Left cardiac atrium (tissue), 4 donors: ENCODE results near the gene BAZ1B. TPM values are rescaled to one million over a fixed set of nuclear protein-coding genes. Genes with fewer than 3 reads are reported as not detected.
"Not testable (repeated sequence)": the region's sequence is repeated elsewhere in the genome, so short reads cannot be mapped to it uniquely, and the experiment has no call there.

Source experiments
- ATAC-seq, 2 donors: fragments of 200-7000 bp; cut with Tn5 transposase; one replicate each; pipeline ENCODE4 v1.9.1; 2020; ENCODE audit warnings: mild to moderate bottlenecking in 2 of 2, moderate library complexity in 2 of 2
- DNase-seq: peaks from one replicate; pipeline ENCODE4 v3.0.0-alpha.2; 2020
- intact Hi-C, 2 donors: fragments of 100-400 bp; cut with DNase I; formaldehyde crosslinking; loops; one replicate each; pipeline versions ENCODE4 v1.14.1 to v1.15.1; 2022 to 2023
- total RNA-seq, 2 donors: library from RNA; stranded (reverse); fragmentation: NEBNext Ultra II Directional; extraction: Animal tissue kit (Norgen Biotek cat#: 25700); gene quantifications; one replicate each; pipeline ENCODE4 v1.2.1, GENCODE V29; 2021
- donor health status: DM: no; HTN: yes; CAD: no.
- donor health status: DM: no; HTN: yes; CAD: no; lungs with severe emphysema.
- donor health status: DM: yes; HTN: yes; CAD: no.
- donor health status: Dilated cardiomyopathy.

Gene BAZ1B
- total RNA-seq, 2 donors from 2014 or later, result 40.6 to 44.4 TPM

GRCh38 chr7:73404860-73405259 is 117.2 kb downstream of the BAZ1B start:
- intact Hi-C loops, ATAC-seq, DNase-seq: not testable (repeated sequence)

DNA sequence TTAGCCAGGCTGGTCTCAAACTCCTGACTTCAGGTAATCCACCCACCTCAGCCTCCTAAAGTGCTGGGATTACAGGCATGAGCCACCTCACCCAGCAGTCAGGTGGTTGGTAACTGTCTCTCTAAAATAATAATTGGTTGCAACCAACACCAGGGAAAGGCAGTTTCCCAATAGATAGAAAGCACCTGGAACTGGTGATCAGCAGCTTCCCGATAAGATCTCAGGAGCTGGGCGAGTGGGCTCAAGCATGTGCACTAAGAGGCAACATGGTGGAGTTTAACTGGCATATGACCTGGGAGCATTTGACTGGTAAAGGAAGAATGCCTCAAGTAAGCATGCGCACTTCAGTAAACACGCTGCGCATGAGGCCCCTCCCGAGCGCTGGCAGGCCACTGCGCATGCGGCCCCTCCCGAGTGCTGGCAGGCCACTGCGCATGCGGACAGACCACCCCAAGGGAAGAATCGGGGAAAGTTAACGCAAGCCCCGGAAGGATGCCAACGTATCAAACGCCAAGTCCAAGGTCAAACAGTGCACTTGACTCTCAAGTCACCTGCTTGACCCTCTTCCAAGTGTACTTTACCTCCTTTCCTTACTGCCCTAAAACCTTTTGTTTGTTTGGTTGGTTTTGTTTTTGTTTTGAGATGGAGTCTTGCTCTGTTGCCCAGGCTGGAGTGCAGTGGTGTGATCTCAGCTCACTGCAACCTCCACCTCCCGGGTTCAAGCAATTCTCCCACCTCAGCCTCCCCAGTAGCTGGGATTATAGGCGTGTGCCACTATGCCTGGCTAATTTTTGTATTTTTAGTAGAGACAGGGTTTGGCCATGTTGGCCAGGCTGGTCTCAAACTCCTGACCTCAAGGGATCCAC is 122.7 kb downstream of the BAZ1B start:
- intact Hi-C loops, result not testable (repeated sequence)
- ATAC-seq (peak; percentile 75 to 92), DNase-seq (peak; percentile 85)

DNA sequence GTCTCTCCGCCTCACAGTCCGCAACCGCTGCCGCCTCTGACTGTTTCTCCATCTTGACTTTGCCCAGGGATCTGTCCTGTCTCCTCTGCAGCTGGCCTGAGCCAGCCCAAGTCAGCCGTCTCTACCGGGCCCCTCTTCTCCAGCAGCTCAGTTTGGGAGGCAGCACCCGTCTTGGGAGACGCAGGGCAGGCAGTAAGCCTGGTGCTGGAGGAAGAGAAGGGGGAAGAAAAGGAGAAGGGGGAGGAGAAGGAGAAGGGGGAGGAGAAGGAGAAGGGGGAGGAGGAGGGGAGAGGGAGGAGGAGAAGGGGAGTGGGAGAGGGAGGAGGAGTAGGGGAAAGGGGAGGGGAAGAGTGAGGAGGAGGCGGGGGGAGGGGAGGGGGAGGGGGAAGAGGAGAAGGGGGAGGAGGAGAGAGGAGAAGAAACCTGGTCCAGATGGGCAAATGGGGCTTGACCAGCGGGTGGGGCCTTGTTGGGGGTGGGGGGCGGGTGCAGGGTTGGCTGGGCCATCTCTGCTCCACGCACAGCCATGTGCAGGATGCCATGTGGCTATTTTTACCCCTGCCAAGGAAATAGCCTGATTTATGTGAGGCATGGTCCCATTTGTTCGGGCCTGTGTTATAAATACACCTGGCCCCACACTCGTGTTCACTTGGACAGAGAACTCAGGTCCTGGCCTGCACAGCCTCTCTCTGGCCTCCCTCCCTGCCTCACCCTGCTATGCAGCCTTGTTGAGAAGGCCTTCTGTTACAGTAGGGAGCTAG is 124.4 kb downstream of the BAZ1B start:
- no peak for DNase-seq
- intact Hi-C loops, result no loop called here
- ATAC-seq, result no peak

DNA sequence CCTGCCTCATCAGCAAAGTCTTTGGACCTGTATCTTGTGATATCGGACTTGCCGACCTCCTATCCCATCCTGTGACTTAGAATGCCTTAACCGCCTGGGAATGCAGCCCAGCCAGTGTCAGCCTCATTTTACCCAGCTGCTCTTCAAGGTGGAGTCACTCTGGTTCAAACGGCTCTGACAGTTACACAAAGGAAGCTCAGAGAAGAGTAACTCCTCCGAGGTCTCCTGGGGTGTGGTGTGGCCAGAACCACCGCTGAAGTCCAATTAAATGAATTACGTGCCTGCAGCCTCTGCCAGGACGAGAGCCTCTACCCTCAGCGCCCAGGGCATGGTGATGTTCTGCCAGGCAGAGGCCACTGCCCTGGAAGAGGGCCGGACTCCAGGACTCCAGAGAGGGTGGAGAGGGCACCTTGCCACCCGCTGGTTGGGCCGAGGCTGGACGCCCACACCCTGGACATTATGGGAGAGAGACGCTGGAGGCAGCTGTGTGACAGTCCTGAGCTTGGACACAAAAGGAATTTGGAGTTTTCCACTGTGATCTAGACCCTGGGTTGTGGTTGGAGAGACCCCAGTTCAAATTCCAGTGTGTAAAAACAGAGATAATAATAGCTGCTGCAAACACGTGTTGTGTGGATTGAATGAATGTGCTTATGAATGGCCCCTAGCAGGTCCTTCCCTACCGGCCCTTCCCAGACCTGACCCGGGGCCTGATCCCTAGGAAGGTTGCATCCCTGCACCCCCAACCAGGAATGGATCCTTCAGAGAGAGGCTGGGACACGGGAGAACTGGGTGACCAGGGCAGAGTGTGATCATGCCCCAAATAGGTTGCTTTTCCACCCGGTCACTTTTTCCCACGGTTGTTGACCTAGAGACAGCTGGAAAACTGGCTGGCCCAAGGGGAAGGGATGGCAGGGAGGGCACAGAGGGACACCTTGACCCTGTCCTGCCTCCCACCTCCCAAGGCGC is 126.3 kb downstream of the BAZ1B start:
- DNase-seq, result no peak
- peak in 1 of 2 donors; percentile 71 for ATAC-seq
- intact Hi-C loops, result no loop called here

DNA sequence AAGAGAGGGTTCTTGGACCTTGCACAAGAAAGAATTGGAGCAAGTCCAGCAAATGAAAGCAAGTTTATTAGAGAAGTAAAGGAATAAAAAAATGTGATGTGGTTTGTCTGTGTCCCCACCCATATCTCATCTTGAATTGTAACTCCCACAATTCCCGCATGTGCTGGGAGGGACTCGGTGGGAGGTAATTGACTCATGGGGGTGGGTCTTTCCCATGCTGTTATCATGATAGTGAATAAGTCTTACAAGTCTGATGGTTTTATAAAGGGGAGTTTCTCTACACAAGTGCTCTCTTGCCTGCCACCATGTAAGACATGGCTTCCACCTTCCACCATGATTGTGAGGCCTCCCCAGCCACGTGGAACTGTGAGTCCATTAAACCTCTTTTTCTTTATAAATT is 127.7 kb downstream of the BAZ1B start:
- intact Hi-C loops, result no loop called here
- DNase-seq (no peak), ATAC-seq (no peak)

DNA sequence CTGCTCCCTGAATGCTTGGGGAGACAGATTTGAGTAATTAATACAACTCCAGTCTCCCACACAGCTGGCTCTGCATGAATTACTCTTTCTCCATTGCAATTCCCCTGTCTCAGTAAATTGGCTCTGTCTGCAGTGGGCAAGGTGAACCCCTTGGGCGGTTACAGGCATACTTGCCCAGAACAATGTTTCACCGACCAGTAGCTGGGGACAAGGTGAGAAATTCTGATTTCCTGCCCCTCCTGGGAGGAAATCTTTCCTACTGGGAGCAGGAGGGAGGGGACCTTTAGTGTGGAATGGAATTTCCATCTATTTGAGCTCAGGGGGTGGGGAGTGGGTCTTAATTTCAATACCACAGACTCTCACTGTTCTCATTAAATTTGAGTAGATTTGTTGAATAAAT is 130.7 kb downstream of the BAZ1B start:
- intact Hi-C loops, result no loop called here
- ATAC-seq (no peak), DNase-seq (no peak)

Other genes with a start within 250 kb of the BAZ1B start
- gene NSUN5, start 213.5 kb downstream of the BAZ1B start, total RNA-seq, result 10 to 100 TPM; 15.5 to 15.6 TPM
- gene TRIM50, start 194.2 kb downstream of the BAZ1B start, total RNA-seq, result under 1 TPM in 1 of 2 donors, not detected in 1; 0.56 TPM
- gene FKBP6, start 194.1 kb downstream of the BAZ1B start, total RNA-seq, result not detected
- gene FZD9, start 88.5 kb downstream of the BAZ1B start, total RNA-seq, result under 1 TPM; 0.21 to 0.41 TPM
- gene BCL7B, start 35.4 kb upstream of the BAZ1B start, total RNA-seq, result 10 to 100 TPM; 60.7 to 73.0 TPM
- 10 to 100 TPM; 14.3 to 24.8 TPM for gene TBL2, start 56.3 kb upstream of the BAZ1B start, total RNA-seq
- gene MLXIPL, start 102.2 kb upstream of the BAZ1B start, total RNA-seq, result 10 to 100 TPM; 14.0 to 29.1 TPM
- gene VPS37D, start 145.5 kb upstream of the BAZ1B start, total RNA-seq, result 1 to 10 TPM; 1.4 to 2.5 TPM
- 10 to 100 TPM; 13.6 to 14.3 TPM for gene DNAJC30, start 161.2 kb upstream of the BAZ1B start, total RNA-seq
- gene BUD23, start 161.3 kb upstream of the BAZ1B start, total RNA-seq, result 10 to 100 TPM; 70.3 to 72.5 TPM
- 1 to 10 TPM; 2.0 to 2.6 TPM for gene STX1A, start 197.4 kb upstream of the BAZ1B start, total RNA-seq
- gene ABHD11, start 216.5 kb upstream of the BAZ1B start, total RNA-seq, result 10 to 100 TPM; 22.6 to 27.4 TPM
- gene CLDN3, start 248.0 kb upstream of the BAZ1B start, total RNA-seq, result not detected